GM21367 (cell line): ENCODE results near the gene ITPRIPL2.

ENCODE experiments used
- ATAC-seq: cut with Tn5 transposase; IDR thresholded peaks from one replicate; pipeline ENCODE4 v1.9.1; 2021; ENCODE audit not compliant: unreplicated experiment

The ITPRIPL2 gene

GRCh38 chr16:19140396-19140795, 26.6 kb downstream of the ITPRIPL2 start:
- no peak for ATAC-seq

GRCh38 chr16:19142939-19143598, 29.3 kb downstream of the ITPRIPL2 start:
- no peak for ATAC-seq

- ATAC-seq: no peak
Measured at GRCh38 chr16:19143599-19143956, 29.8 kb downstream of the ITPRIPL2 start.

- no peak for ATAC-seq
Measured at GRCh38 chr16:19145010-19145409, 31.2 kb downstream of the ITPRIPL2 start.

- no peak for ATAC-seq
Measured at GRCh38 chr16:19147126-19147525, 33.4 kb downstream of the ITPRIPL2 start.

GRCh38 chr16:19147627-19148026, 33.9 kb downstream of the ITPRIPL2 start:
- no peak for ATAC-seq

- no peak for ATAC-seq
Measured at GRCh38 chr16:19148189-19148588, 34.4 kb downstream of the ITPRIPL2 start.

- no peak for ATAC-seq
Measured at GRCh38 chr16:19151310-19151709, 37.5 kb downstream of the ITPRIPL2 start.

- ATAC-seq: no peak
Measured at GRCh38 chr16:19152042-19152441, 38.3 kb downstream of the ITPRIPL2 start.

GRCh38 chr16:19153876-19154275, 40.1 kb downstream of the ITPRIPL2 start:
- no peak for ATAC-seq

- no peak for ATAC-seq
Measured at GRCh38 chr16:19162085-19162484, 48.3 kb downstream of the ITPRIPL2 start.

- no peak for ATAC-seq
Measured at GRCh38 chr16:19163215-19163614, 49.5 kb downstream of the ITPRIPL2 start.

- ATAC-seq: no peak
Measured at GRCh38 chr16:19164285-19164684, 50.5 kb downstream of the ITPRIPL2 start.

GRCh38 chr16:19165101-19165500, 51.3 kb downstream of the ITPRIPL2 start:
- no peak for ATAC-seq

GRCh38 chr16:19166500-19166899, 52.7 kb downstream of the ITPRIPL2 start:
- ATAC-seq: no peak

GRCh38 chr16:19167710-19168370, 54.1 kb downstream of the ITPRIPL2 start, which contains the start of gene SYT17:
SYT17 (plus strand) TSS chr16:19168240; CDS start chr16:19168647, 407 bp downstream.
- ATAC-seq: peak; percentile 65

- no peak for ATAC-seq
Measured at GRCh38 chr16:19168371-19169081, 54.8 kb downstream of the ITPRIPL2 start.

- ATAC-seq: no peak
Measured at GRCh38 chr16:19169082-19169639, 55.4 kb downstream of the ITPRIPL2 start.

- ATAC-seq: no peak
Measured at GRCh38 chr16:19170043-19170655, 56.4 kb downstream of the ITPRIPL2 start.
